Measurements from ENCODE around the gene SPACA7. TPM values are rescaled to one million over a fixed set of nuclear protein-coding genes. Genes with fewer than 3 reads are reported as not detected.
"Not testable (repeated sequence)": the region's sequence is repeated elsewhere in the genome, so short reads cannot be mapped to it uniquely, and the experiment has no call there.

The SPACA7 gene
- total RNA-seq, 1 experiment from 2014 or later: not detected

DNA sequence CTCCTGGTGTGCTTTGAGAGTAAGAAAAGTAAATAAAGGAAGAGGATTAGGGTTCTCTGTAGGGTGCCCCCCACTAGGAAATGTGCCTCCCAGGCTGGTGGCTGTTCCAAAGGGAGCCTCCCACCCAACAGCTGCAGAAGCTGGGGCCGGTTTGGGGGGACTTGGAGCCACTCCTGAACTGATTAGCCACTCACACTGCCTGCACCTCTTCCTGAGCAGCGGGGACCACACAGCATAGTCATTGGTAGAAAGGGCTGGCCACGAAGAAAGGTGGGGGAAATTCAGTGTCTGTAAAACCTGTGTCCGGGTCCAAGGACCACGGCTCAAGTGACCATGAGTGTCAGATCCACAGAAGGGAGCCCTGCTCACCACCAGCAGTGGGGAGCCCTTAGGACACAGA is 55.6 kb downstream of the SPACA7 start:
- Histone ChIP-seq H3K36me3 (ENCODE audit: control insufficient read depth in 1 of 2, insufficient read depth in 2 of 2, low read length in 2 of 2) (no peaks in the 10 kb centered on the region), H3K9me3 (ENCODE audit: control insufficient read depth in 1 of 2, insufficient read depth in 1 of 2, low read depth in 1 of 2, low read length in 2 of 2) (peaks cover 0 to 11% of the 10 kb centered on the region in 2 experiments; a peak in 1 of 4 replicates), H3K4me3 (replicated peaks in 1 of 2; ENCODE audit: low read depth in 1 of 2, low read length in 2 of 2) (no peak overlapping the region), H3K4me2 (ENCODE audit: low read length) (no peak overlapping the region), H3K4me1 (ENCODE audit: control insufficient read depth in 1 of 2, insufficient read depth in 2 of 2, low read length in 2 of 2) (no peaks in the 10 kb centered on the region), H3K9me2 (ENCODE audit: insufficient read depth) (no peaks in the 10 kb centered on the region), H4K20me1 (ENCODE audit: insufficient read depth) (no peaks in the 10 kb centered on the region), H3K9ac (ENCODE audit: low read length) (no peak overlapping the region), H3K79me2 (ENCODE audit: insufficient read depth, low read length) (no peaks in the 10 kb centered on the region), H3K27ac (ENCODE audit: low read depth, low read length) (no peak overlapping the region), H3K27me3 (ENCODE audit: insufficient read depth, low read length) (peaks cover 6% of the 10 kb centered on the region; the same call in 1 of the 2 replicates), H2AFZ (ENCODE audit: low read depth, low read length, poor library complexity, severe bottlenecking) (no peak overlapping the region)
- CTCF ChIA-PET: no interaction called here
- intact Hi-C loops (cut with micrococcal nuclease): loop anchor here (10.0 kb wide), 1 partner anchor 327 kb away; no protein-coding TSS in a partner anchor
- POLR2A ChIA-PET: no interaction called here
- DNase-seq (ENCODE audit: low read depth, low spot score) (no peak), ATAC-seq (no peak)
- no TSS peak for BruUV-seq (replicated peaks)
- TF ChIP-seq POLR2A (IDR thresholded peaks at IDR 0.05; ENCODE audit: borderline replicate concordance, extremely low read depth, insufficient read depth, insufficient read length) (no peak), EGR1 (IDR thresholded peaks at IDR 0.05; ENCODE audit: low read depth) (no peak), EZH2 (IDR thresholded peaks at IDR 0.05) (no peak), YY1 (IDR thresholded peaks at IDR 0.05; ENCODE audit: extremely low read depth, insufficient replicate concordance, low read depth, low read length) (no peak), SP1 (IDR thresholded peaks at IDR 0.05; ENCODE audit: low read depth) (no peak), POLR2AphosphoS5 (IDR thresholded peaks at IDR 0.05; ENCODE audit: low read depth, low read length) (no peak), RAD21 (IDR thresholded peaks at IDR 0.05; ENCODE audit: low read depth) (no peak), ZNF274 (IDR thresholded peaks at IDR 0.05; ENCODE audit: low read depth, low read length) (no peak), FOSL1 (IDR thresholded peaks at IDR 0.05; ENCODE audit: low read depth) (no peak), JUND (IDR thresholded peaks at IDR 0.05) (no peak), CTCF (IDR thresholded peaks at IDR 0.05 in 2 of 3, conservative IDR thresholded peaks at IDR 0.05 in 1 of 3; ENCODE audit: borderline replicate concordance in 1 of 3, insufficient read depth in 1 of 3, low read depth in 2 of 3, low read length in 2 of 3) (no peak), EZH2phosphoT487 (IDR thresholded peaks at IDR 0.05; ENCODE audit: borderline replicate concordance) (no peak), ELF1 (IDR thresholded peaks at IDR 0.05; ENCODE audit: borderline replicate concordance, low read depth) (no peak), TCF7L2 (IDR thresholded peaks at IDR 0.05; ENCODE audit: borderline replicate concordance, extremely low read depth, insufficient read depth, insufficient read length) (no peak), SIN3A (IDR thresholded peaks at IDR 0.05; ENCODE audit: low read depth) (no peak), CBX3 (IDR thresholded peaks at IDR 0.05; ENCODE audit: low read depth) (no peak)
- TF ChIP-seq, protein P1, sequence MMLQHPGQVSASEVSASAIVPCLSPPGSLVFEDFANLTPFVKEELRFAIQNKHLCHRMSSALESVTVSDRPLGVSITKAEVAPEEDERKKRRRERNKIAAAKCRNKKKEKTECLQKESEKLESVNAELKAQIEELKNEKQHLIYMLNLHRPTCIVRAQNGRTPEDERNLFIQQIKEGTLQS (IDR thresholded peaks at IDR 0.05): no peak
- RAD21 ChIA-PET (ENCODE audit: low non-redundant PET in 1 of 2, low total read pairs in 2 of 2, uncharacterized antibody in 2 of 2, unreplicated experiment in 2 of 2): no interaction called here

DNA sequence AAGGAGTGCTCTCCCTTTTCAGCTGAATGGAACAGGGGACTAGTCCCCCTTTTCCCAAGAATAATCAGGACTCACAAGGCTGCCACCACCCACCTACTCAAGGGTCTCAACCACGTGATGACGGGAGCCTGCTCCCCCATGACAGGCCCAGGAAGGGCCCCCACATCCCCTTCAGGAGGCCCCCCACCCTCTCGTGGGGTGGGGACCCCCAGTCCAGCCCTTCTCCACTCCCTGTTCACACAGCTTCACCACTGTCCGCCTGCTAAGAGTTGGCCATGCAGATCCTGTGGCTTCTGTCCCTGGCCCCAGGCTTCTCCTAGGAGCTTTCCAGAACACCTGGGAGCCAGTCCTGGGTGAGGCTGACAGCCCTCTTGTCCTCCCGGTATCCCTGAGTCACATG is 56.6 kb downstream of the SPACA7 start:
- intact Hi-C loops (cut with micrococcal nuclease): loop anchor here (10.0 kb wide), 1 partner anchor 328 kb away; no protein-coding TSS in a partner anchor

More for the DNA sequence above, 56.6 kb downstream of the SPACA7 start:
- CTCF ChIA-PET; BruUV-seq (replicated peaks); H3K4me2 ChIP-seq (ENCODE audit: low read length); H3K27ac ChIP-seq (ENCODE audit: low read depth, low read length); ATAC-seq; H2AFZ ChIP-seq (ENCODE audit: low read depth, low read length, poor library complexity, severe bottlenecking); H3K9ac ChIP-seq (ENCODE audit: low read length); H4K20me1 ChIP-seq (ENCODE audit: insufficient read depth); H3K27me3 ChIP-seq (ENCODE audit: insufficient read depth, low read length); H3K9me2 ChIP-seq (ENCODE audit: insufficient read depth); H3K4me1 ChIP-seq (ENCODE audit: control insufficient read depth in 1 of 2, insufficient read depth in 2 of 2, low read length in 2 of 2); POLR2A ChIA-PET; H3K4me3 ChIP-seq (replicated peaks in 1 of 2; ENCODE audit: low read depth in 1 of 2, low read length in 2 of 2); RAD21 ChIA-PET (ENCODE audit: low non-redundant PET in 1 of 2, low total read pairs in 2 of 2, uncharacterized antibody in 2 of 2, unreplicated experiment in 2 of 2); H3K36me3 ChIP-seq (ENCODE audit: control insufficient read depth in 1 of 2, insufficient read depth in 2 of 2, low read length in 2 of 2); H3K79me2 ChIP-seq (ENCODE audit: insufficient read depth, low read length); DNase-seq (ENCODE audit: low read depth, low spot score): not testable (repeated sequence)
- peaks cover 0 to 11% of the 10 kb centered on the region in 2 experiments; a peak in 1 of 4 replicates for H3K9me3 ChIP-seq (ENCODE audit: control insufficient read depth in 1 of 2, insufficient read depth in 1 of 2, low read depth in 1 of 2, low read length in 2 of 2)

All from HCT116 (cell line).